SJCRH30 (cell line): ENCODE data around the gene ZNF211. TPM values are rescaled to one million over a fixed set of nuclear protein-coding genes. Genes with fewer than 3 reads are reported as not detected.

Source experiments
- DNase-seq, 2 experiments: peaks; one replicate each; pipeline ENCODE4 v3.0.0-alpha.2; 2015 to 2020
- H3K27ac ChIP-seq: fragments of 250-450 bp; sonication (Bioruptor Pico); 2 replicates; pipeline ENCODE4 v1.5.1; 2020; ENCODE audit warnings: mild to moderate bottlenecking, moderate library complexity
- H3K27me3 ChIP-seq: fragments of 250-450 bp; sonication (Bioruptor Pico); 2 replicates; pipeline ENCODE4 v1.5.1; 2020; ENCODE audit warnings: mild to moderate bottlenecking, moderate library complexity
- H3K36me3 ChIP-seq: fragments of 250-450 bp; sonication (Bioruptor Pico); 2 replicates; pipeline ENCODE4 v1.5.1; 2020; ENCODE audit warnings: mild to moderate bottlenecking, moderate library complexity
- H3K4me1 ChIP-seq: fragments of 250-450 bp; sonication (Bioruptor Pico); 2 replicates; pipeline ENCODE4 v1.5.1; 2020; ENCODE audit warnings: mild to moderate bottlenecking, moderate library complexity
- H3K4me3 ChIP-seq: fragments of 250-450 bp; sonication (Bioruptor Pico); 2 replicates; pipeline ENCODE4 v1.5.1; 2020; ENCODE audit warnings: mild to moderate bottlenecking, moderate library complexity
- H3K9me3 ChIP-seq: fragments of 250-450 bp; sonication (Bioruptor Pico); replicated peaks from 2 replicates; pipeline ENCODE4 v1.5.1; 2020; ENCODE audit warnings: mild to moderate bottlenecking, moderate library complexity
- total RNA-seq: library from RNA; depleted of rRNA; stranded (reverse); fragments of >200 nt; shearing (Covaris generic); gene quantifications from 2 replicates; pipeline ENCODE4 v1.2.3, GENCODE V29; 2014; rRNA removed

Gene ZNF211
- total RNA-seq = 14.5 and 16.6 TPM in 2 replicates

GRCh38 chr19:57632987-57633831 lies at the start of gene ZNF211:
Gene ZNF211 (plus strand): TSS chr19:57633168. CDS start chr19:57633347, 179 bp downstream.
- H3K27ac ChIP-seq = peak within 1 kb of the TSS; percentile 32
- no peaks in the 10 kb centered on the region for H3K4me1 ChIP-seq
- peak within 1 kb of the TSS; percentile 77 for H3K4me3 ChIP-seq
- H3K9me3 ChIP-seq = peaks cover 12% of the 10 kb centered on the region
- H3K36me3 ChIP-seq = peaks cover 30% of the 10 kb centered on the region
- peak; percentile 93 to 96 for DNase-seq
- H3K27me3 ChIP-seq = no peaks in the 10 kb centered on the region

DNA sequence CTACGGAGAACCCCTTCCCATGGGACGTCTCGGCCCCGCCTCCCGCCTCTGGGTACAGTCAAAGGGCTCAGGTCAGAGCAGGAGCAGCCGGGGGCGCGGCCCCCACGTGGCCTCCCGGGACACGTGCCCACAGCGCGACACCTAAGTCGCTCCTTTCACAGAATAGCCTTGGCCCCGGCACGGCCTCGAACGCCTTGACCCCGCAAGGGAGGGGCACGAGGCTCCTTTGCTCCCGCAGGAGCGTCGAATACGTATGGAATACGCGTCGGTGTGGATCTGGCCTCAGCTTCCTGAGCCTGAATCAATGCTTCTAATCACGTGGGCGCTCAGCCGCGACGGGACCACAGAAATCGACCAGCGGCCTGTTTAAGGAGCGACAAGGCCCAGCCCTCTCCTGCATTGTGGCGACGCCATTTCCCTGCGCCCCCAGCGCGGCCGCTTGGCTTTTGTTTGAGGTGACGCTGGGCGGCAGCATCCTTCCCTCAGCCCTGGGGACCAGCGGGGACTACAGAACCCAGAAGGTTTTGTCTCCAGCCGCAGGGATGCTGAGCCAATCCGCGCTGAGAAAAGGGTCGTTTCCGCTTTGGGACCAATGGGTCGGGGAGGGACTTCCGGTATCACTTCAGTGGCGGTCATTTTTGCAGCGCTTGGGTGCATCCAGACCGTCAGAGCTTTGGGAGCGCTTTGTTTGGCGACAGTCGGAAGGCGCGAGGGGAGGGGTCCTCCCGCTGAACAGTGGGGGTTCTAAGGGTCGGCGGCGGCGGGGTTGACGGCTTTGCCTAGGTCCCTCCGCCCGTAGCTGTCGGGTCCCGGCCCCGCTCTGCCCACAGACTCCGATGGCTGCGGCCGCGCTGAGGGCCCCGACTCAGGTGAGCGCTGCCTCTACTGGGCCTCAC lies 49.2 kb upstream of the ZNF211 start, which contains the start of gene ZIK1:
Gene ZIK1, plus strand, starts transcription at position 625 of the 896 bp plus-strand sequence. Its CDS starts 212 bp downstream, at position 837.
- DNase-seq = peak; percentile 83 to 88
- peaks cover 23% of the 10 kb centered on the region for H3K9me3 ChIP-seq
- H3K36me3 ChIP-seq = peaks cover 5% of the 10 kb centered on the region; the same call in 1 of the 2 replicates
- no peak within 1 kb of the TSS; the same call in 1 of the 2 replicates for H3K27ac ChIP-seq
- no peaks in the 10 kb centered on the region for H3K27me3 ChIP-seq
- peak within 1 kb of the TSS; percentile 70 for H3K4me3 ChIP-seq
- peaks cover 3% of the 10 kb centered on the region for H3K4me1 ChIP-seq

DNA sequence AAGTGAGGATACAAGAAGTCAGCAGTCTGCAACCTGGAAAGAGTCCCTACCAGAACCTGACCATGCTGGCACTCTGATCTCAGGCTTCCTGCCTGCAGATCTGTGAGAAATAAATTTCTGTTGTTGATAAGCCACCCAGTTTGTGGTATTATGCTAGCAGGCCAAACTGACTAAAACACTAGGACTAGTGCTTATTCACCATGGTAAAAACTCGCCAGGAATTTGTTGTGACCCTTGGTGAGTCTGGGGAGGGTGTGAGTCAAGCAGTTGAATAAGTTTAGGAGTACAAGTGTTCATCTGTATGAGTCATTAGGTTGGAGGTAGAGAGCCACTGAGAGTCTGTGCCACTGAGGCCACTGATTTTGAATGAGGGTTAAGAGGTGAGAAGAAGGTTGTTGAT lies 45.4 kb upstream of the ZNF211 start:
- no peak for DNase-seq
- no peaks in the 10 kb centered on the region for H3K27me3 ChIP-seq
- H3K9me3 ChIP-seq = peaks cover 17% of the 10 kb centered on the region
- H3K27ac ChIP-seq = no peak overlapping the region
- no peak overlapping the region for H3K4me3 ChIP-seq
- H3K36me3 ChIP-seq = peaks cover 31% of the 10 kb centered on the region
- no peaks in the 10 kb centered on the region; the same call in 1 of the 2 replicates for H3K4me1 ChIP-seq

- no peak for DNase-seq
- Histone ChIP-seq H3K9me3 (no peaks in the 10 kb centered on the region), H3K4me3 (peak overlapping the region; percentile 75), H3K36me3 (peaks cover 9% of the 10 kb centered on the region; the same call in 1 of the 2 replicates), H3K27ac (no peak overlapping the region), H3K27me3 (no peaks in the 10 kb centered on the region), H3K4me1 (no peaks in the 10 kb centered on the region)
Measured at GRCh38 chr19:57599377-57599760, 33.6 kb upstream of the ZNF211 start.

GRCh38 chr19:57599761-57600383 lies 33.1 kb upstream of the ZNF211 start, which contains the start of gene ZNF530:
Gene ZNF530 (plus strand): TSS chr19:57599885. CDS start chr19:57604346, 4,461 bp downstream.
- no peaks in the 10 kb centered on the region for H3K27me3 ChIP-seq
- H3K9me3 ChIP-seq = no peaks in the 10 kb centered on the region
- peak; percentile 94 to 97 for DNase-seq
- no peak within 1 kb of the TSS for H3K27ac ChIP-seq
- H3K4me3 ChIP-seq = peak within 1 kb of the TSS; percentile 75
- H3K36me3 ChIP-seq = peaks cover 14% of the 10 kb centered on the region; the same call in 1 of the 2 replicates
- no peaks in the 10 kb centered on the region for H3K4me1 ChIP-seq

GRCh38 chr19:57606931-57607330 lies 26.0 kb upstream of the ZNF211 start:
- peaks cover 50% of the 10 kb centered on the region for H3K36me3 ChIP-seq
- no peaks in the 10 kb centered on the region for H3K27me3 ChIP-seq
- H3K9me3 ChIP-seq = no peaks in the 10 kb centered on the region; the same call in 1 of the 2 replicates
- DNase-seq = no peak
- H3K4me3 ChIP-seq = no peak overlapping the region
- H3K27ac ChIP-seq = no peak overlapping the region
- H3K4me1 ChIP-seq = no peaks in the 10 kb centered on the region

DNA sequence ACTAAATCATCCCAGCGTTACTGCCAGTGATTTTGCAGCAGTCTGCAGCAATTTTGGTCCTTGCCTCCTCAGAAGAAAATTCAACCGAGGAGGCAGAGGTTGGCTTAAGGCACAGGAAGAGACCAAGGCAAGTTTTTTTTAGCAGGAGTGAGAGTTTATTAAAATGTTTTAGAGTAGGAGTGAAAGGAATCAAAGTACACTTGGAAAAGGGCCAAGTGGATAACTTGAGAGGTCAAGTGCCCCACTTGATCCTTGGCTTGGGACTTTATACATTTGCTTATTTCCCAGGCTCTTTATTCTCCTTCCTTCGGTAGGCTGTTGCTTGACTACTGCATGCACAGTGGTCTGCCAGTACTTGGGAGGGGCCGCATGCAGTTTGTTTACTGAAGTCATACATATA lies 21.9 kb upstream of the ZNF211 start:
- peaks cover 37% of the 10 kb centered on the region for H3K36me3 ChIP-seq
- H3K4me3 ChIP-seq = no peak overlapping the region
- H3K9me3 ChIP-seq = peaks cover 14% of the 10 kb centered on the region
- H3K27ac ChIP-seq = no peak overlapping the region
- no peak for DNase-seq
- no peaks in the 10 kb centered on the region for H3K27me3 ChIP-seq
- no peaks in the 10 kb centered on the region for H3K4me1 ChIP-seq

DNA sequence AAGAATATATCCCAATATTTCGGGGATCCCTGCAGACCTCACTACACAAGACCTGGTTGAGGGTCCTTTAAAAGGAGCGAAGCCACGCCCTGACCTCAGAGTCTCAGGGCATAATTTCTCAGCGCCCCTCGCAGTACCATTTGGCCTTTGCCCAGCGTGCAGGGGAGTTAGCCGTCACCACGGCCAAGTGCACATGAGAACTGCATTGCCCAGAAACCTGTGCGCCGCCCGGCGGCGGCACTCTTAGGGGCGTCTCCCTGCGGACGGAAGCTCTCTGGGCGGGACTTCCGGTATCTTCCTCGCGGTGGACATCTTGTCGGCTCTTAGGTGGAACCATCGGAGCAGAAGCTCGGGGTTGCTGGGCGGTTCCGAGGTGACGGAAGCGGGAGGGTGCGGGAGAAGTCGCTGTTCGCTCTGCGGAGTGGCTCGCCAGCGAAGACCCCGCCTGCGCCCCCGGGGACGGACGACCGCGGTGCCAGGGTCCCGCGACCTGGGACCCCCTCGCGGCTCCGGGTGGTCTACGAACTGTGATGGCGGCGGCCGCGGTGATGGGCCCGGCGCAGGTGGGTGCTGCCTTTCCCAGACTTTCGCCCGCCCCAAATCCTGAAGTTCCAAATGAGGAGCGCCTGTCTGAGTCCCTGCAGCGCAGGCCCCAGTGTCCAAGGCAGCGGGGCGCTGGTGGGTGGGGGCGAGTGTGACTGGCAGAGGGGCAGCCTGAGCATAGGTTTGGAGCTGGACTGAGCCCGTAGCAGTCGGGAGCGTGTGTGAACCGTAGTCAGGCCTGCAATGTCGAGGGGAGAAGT lies 18.8 kb upstream of the ZNF211 start, which contains the start of gene ZNF134:
Gene ZNF134, plus strand, starts transcription at position 302 of the 803 bp plus-strand sequence. CDS start 5,227 bp downstream, outside the sequence.
- peak; percentile 94 for DNase-seq
- H3K4me3 ChIP-seq = peak within 1 kb of the TSS; percentile 86
- H3K36me3 ChIP-seq = peaks cover 45% of the 10 kb centered on the region
- H3K9me3 ChIP-seq = peaks cover 35% of the 10 kb centered on the region
- H3K4me1 ChIP-seq = no peaks in the 10 kb centered on the region
- peak within 1 kb of the TSS; percentile 59 for H3K27ac ChIP-seq
- H3K27me3 ChIP-seq = no peaks in the 10 kb centered on the region

DNA sequence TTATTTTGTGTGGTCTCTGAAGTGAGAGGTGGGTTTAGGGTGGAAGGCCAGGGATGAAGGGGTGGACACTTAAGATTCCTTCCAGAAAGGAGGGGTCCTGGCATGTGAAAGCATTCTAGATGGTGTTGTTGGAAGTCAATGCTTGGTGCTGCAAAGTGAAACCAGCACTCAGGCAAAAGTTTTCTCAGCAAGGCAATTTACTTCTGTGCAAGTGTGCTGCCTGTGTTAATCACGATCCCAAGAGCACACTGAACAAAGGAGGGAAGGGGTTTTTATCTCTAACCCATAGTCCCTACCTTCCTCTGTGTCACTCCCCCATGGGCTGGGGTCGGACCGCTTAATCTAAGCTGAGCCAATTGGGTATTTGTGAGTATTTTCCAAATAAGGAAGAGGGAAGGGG lies 17.6 kb upstream of the ZNF211 start:
- Histone ChIP-seq H3K4me3 (peak overlapping the region; percentile 86; the same call in 1 of the 2 replicates), H3K9me3 (peaks cover 44% of the 10 kb centered on the region)
- no peak for DNase-seq

DNA sequence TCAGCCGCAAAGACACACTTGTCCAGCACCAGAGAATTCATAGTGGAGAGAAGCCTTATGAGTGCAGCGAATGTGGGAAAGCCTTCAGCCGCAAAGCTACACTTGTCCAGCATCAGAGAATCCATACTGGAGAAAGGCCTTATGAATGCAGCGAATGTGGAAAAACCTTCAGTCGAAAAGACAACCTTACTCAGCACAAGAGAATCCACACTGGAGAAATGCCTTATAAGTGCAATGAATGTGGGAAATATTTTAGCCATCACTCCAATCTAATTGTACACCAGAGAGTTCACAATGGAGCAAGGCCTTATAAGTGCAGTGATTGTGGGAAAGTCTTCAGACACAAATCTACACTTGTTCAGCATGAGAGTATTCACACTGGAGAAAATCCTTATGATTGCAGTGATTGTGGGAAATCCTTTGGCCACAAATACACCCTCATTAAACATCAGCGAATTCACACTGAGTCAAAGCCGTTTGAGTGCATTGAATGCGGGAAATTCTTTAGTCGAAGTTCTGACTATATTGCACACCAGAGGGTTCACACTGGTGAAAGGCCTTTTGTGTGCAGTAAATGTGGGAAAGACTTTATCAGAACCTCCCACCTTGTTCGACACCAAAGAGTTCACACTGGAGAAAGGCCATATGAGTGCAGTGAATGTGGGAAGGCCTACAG lies 12.2 kb upstream of the ZNF211 start:
- Histone ChIP-seq H3K9me3 (peaks cover 60% of the 10 kb centered on the region), H3K4me3 (no peak overlapping the region), H3K27ac (no peak overlapping the region), H3K4me1 (no peaks in the 10 kb centered on the region), H3K27me3 (no peaks in the 10 kb centered on the region), H3K36me3 (peaks cover 93% of the 10 kb centered on the region)
- peak in 1 of 2 experiments; percentile 24 for DNase-seq

More for the DNA sequence above, 17.6 kb upstream of the ZNF211 start:
- Histone ChIP-seq H3K4me1 (no peaks in the 10 kb centered on the region), H3K27ac (no peak overlapping the region), H3K36me3 (peaks cover 55% of the 10 kb centered on the region), H3K27me3 (no peaks in the 10 kb centered on the region)

GRCh38 chr19:57623091-57623490 lies 9.9 kb upstream of the ZNF211 start:
- no peak for DNase-seq
- Histone ChIP-seq H3K9me3 (peaks cover 42% of the 10 kb centered on the region), H3K27ac (no peak overlapping the region), H3K4me3 (no peak overlapping the region), H3K27me3 (no peaks in the 10 kb centered on the region), H3K4me1 (no peaks in the 10 kb centered on the region), H3K36me3 (peaks cover 70% of the 10 kb centered on the region)

GRCh38 chr19:57633832-57634131 lies 814 bp downstream of the ZNF211 start:
- Histone ChIP-seq H3K27ac (no peak overlapping the region), H3K36me3 (peaks cover 33% of the 10 kb centered on the region), H3K4me1 (no peaks in the 10 kb centered on the region), H3K9me3 (peaks cover 17% of the 10 kb centered on the region), H3K4me3 (peak overlapping the region; percentile 77), H3K27me3 (no peaks in the 10 kb centered on the region)
- no peak for DNase-seq

DNA sequence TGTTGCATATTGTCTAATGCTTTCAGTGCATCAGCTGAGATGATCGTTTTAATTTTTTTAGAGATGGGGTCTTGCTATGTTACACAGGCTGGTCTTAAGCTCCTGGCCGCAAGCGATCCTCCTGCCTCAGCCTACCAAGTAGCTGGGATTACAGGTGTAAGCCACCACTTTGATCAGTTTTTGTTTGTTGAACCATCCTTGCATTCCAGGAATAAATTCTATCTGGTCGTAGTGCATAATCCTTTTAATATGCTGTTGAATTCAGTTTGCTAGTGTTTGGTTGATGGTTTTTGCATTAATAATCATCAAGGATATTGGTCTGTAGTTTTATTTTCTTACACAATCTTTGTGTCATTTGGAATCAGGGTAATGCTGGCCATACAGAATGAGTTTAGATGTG lies 4.4 kb downstream of the ZNF211 start:
- Histone ChIP-seq H3K27ac (no peak overlapping the region), H3K4me3 (no peak overlapping the region), H3K9me3 (peaks cover 31% of the 10 kb centered on the region), H3K4me1 (no peaks in the 10 kb centered on the region), H3K36me3 (peaks cover 66% of the 10 kb centered on the region), H3K27me3 (no peaks in the 10 kb centered on the region)
- DNase-seq = no peak
